ENCODE data around the gene GOLGA6L10. TPM values are rescaled to one million over a fixed set of nuclear protein-coding genes. Genes with fewer than 3 reads are reported as not detected.
"Not testable (repeated sequence)": the region's sequence is repeated elsewhere in the genome, so short reads cannot be mapped to it uniquely, and the experiment has no call there.

GOLGA6L10 gene
- total RNA-seq, 1 experiment from 2014 or later, result 2.0 TPM

DNA sequence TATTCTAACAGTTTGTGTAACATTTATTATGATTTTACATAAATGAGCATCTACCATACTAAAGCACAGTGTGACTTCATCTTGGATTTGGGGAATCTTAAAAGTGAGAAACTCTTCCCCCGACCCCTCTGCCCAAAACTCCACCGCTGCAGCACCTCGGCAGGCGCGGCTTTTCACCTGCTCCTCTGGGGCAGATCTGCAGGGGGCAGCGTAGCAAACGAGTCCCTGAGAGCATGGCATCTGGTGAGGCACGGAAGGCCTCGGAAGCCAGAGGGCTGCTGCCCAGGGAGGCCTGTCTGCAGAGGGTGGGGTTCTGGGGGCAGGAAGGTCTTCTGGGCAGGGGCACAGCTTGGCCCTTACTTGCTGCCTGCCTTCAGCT is 14.7 kb downstream of the GOLGA6L10 start:
- not testable (repeated sequence) for H3K14ac ChIP-seq (ENCODE audit: insufficient read depth, low read length); H4K20me1 ChIP-seq (ENCODE audit: control insufficient read depth, insufficient read depth, insufficient read length); H2BK15ac ChIP-seq (ENCODE audit: low read depth, low read length); H3K27ac ChIP-seq (ENCODE audit: insufficient read length, low read depth, low read length); H3K27me3 Mint-ChIP-seq (ENCODE audit: low read depth); H3K79me2 ChIP-seq (ENCODE audit: insufficient read depth, low read length); H3K27me3 ChIP-seq (ENCODE audit: insufficient read depth, low read length); H2BK20ac ChIP-seq (ENCODE audit: low read depth, low read length, poor library complexity, severe bottlenecking); H2BK5ac ChIP-seq (ENCODE audit: insufficient read length, low read length); H3K36me3 Mint-ChIP-seq (ENCODE audit: insufficient read depth in 1 of 3, low read depth in 3 of 3); H3K23ac ChIP-seq (ENCODE audit: insufficient read length, low read depth, low read length); H3K56ac ChIP-seq (ENCODE audit: insufficient read length, low read depth, low read length); H2BK120ac ChIP-seq (ENCODE audit: low read depth, low read length, poor library complexity, severe bottlenecking); H2AFZ ChIP-seq (ENCODE audit: low read length); H3K4me1 ChIP-seq (ENCODE audit: insufficient read depth, low read length); H3K18ac ChIP-seq (ENCODE audit: insufficient read length, low read depth, low read length); DNase-seq; H2BK12ac ChIP-seq (ENCODE audit: insufficient read length, low read depth, low read length); H3K79me1 ChIP-seq (ENCODE audit: insufficient read depth, low read depth, low read length, poor library complexity, severe bottlenecking); H3K4ac ChIP-seq (ENCODE audit: low read depth, low read length); H4K5ac ChIP-seq (ENCODE audit: insufficient read length, low read depth, low read length); H3K9me3 Mint-ChIP-seq; H3K4me1 Mint-ChIP-seq; H3T11ph ChIP-seq (ENCODE audit: low read length); H4K8ac ChIP-seq (replicated peaks; ENCODE audit: insufficient read length, low read depth, low read length); H3K9me3 ChIP-seq (ENCODE audit: control insufficient read depth, low read depth, low read length); H3K4me3 Mint-ChIP-seq; H3K27ac Mint-ChIP-seq; H4K91ac ChIP-seq (ENCODE audit: insufficient read length, low read depth, low read length); H3K4me2 ChIP-seq (ENCODE audit: insufficient read depth, insufficient read length, low read length); H3K9ac ChIP-seq (ENCODE audit: extremely low read depth, insufficient read length, low read length); H2AK5ac ChIP-seq (ENCODE audit: insufficient read length, low read length); H3K23me2 ChIP-seq (ENCODE audit: insufficient read length, low read depth, low read length, poor library complexity, severe bottlenecking)
- WGBS (ENCODE audit: extremely low coverage, insufficient read length, low lambda C conversion rate), result no CpG with 5 or more reads among the region's 9 CpGs
- TF ChIP-seq, protein P1, sequence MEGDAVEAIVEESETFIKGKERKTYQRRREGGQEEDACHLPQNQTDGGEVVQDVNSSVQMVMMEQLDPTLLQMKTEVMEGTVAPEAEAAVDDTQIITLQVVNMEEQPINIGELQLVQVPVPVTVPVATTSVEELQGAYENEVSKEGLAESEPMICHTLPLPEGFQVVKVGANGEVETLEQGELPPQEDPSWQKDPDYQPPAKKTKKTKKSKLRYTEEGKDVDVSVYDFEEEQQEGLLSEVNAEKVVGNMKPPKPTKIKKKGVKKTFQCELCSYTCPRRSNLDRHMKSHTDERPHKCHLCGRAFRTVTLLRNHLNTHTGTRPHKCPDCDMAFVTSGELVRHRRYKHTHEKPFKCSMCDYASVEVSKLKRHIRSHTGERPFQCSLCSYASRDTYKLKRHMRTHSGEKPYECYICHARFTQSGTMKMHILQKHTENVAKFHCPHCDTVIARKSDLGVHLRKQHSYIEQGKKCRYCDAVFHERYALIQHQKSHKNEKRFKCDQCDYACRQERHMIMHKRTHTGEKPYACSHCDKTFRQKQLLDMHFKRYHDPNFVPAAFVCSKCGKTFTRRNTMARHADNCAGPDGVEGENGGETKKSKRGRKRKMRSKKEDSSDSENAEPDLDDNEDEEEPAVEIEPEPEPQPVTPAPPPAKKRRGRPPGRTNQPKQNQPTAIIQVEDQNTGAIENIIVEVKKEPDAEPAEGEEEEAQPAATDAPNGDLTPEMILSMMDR (conservative IDR thresholded peaks at IDR 0.05), result peak; percentile 34; the same call in 1 of the 3 replicates

DNA sequence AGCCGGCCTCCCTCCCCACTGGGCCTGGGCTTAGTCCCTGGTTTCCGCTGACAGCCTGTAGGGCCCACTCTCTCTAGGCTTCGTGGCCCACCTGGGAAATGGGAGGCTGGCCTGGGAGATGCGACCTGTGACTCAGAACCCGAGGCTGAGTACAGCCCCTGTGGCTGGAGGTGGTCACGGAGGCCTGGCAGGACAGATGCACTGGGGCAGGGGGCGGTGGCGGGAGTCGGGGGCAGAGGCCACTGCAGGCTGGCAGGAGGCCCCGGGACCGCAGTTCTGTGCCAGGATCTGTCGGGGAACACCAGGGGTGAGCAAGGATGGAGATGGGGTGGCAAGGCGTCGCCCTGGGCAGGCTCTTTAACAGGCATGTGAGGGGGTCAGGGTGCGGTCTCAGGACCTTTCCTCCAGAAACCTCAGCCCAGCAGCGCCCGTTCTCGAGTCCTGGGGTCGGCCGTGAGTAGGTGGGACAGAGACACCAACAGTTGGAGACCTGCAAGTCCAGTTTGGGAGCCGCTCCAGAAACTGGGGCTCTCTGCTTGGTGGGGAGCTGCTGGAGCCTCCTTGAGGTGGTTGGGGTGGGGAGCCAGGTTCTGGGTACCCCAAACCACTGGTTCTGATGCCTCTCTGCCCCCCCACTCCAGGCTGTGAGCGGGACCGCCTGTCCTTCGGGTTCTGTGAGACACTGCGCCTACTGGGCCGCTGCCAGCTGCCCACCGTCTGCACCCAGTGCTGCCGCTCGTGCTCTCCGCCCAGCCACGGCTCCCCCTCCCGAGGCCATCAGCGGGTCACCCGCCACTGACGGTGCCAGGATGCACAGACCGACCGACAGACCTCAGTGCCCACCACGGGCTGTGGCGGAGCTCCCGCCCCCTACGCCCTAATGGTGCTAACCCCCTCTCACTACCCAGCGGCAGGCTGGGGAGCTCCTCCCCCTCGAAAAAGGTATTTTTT is 15.4 kb downstream of the GOLGA6L10 start:
- not testable (repeated sequence) for H3K4me1 Mint-ChIP-seq; H3K4me1 ChIP-seq (ENCODE audit: insufficient read depth, low read length); H3K9me3 Mint-ChIP-seq; H4K91ac ChIP-seq (ENCODE audit: insufficient read length, low read depth, low read length); H3K23ac ChIP-seq (ENCODE audit: insufficient read length, low read depth, low read length); H3K18ac ChIP-seq (ENCODE audit: insufficient read length, low read depth, low read length); H3K36me3 Mint-ChIP-seq (ENCODE audit: insufficient read depth in 1 of 3, low read depth in 3 of 3); H2BK12ac ChIP-seq (ENCODE audit: insufficient read length, low read depth, low read length); H3K4ac ChIP-seq (ENCODE audit: low read depth, low read length); H3K4me3 Mint-ChIP-seq; H2AFZ ChIP-seq (ENCODE audit: low read length); H3K79me2 ChIP-seq (ENCODE audit: insufficient read depth, low read length); H3K27ac ChIP-seq (ENCODE audit: insufficient read length, low read depth, low read length); H2BK120ac ChIP-seq (ENCODE audit: low read depth, low read length, poor library complexity, severe bottlenecking); H3K14ac ChIP-seq (ENCODE audit: insufficient read depth, low read length); DNase-seq; H2AK5ac ChIP-seq (ENCODE audit: insufficient read length, low read length); H2BK20ac ChIP-seq (ENCODE audit: low read depth, low read length, poor library complexity, severe bottlenecking); H3K79me1 ChIP-seq (ENCODE audit: insufficient read depth, low read depth, low read length, poor library complexity, severe bottlenecking); H3K4me2 ChIP-seq (ENCODE audit: insufficient read depth, insufficient read length, low read length); H4K8ac ChIP-seq (replicated peaks; ENCODE audit: insufficient read length, low read depth, low read length); H3K9ac ChIP-seq (ENCODE audit: extremely low read depth, insufficient read length, low read length); H4K5ac ChIP-seq (ENCODE audit: insufficient read length, low read depth, low read length); H3K23me2 ChIP-seq (ENCODE audit: insufficient read length, low read depth, low read length, poor library complexity, severe bottlenecking); H3K56ac ChIP-seq (ENCODE audit: insufficient read length, low read depth, low read length); H2BK5ac ChIP-seq (ENCODE audit: insufficient read length, low read length); H3K9me3 ChIP-seq (ENCODE audit: control insufficient read depth, low read depth, low read length); H2BK15ac ChIP-seq (ENCODE audit: low read depth, low read length); H3T11ph ChIP-seq (ENCODE audit: low read length); H4K20me1 ChIP-seq (ENCODE audit: control insufficient read depth, insufficient read depth, insufficient read length); H3K27me3 Mint-ChIP-seq (ENCODE audit: low read depth); H3K27me3 ChIP-seq (ENCODE audit: insufficient read depth, low read length); H3K27ac Mint-ChIP-seq
- no CpG with 5 or more reads among the region's 43 CpGs for WGBS (ENCODE audit: extremely low coverage, insufficient read length, low lambda C conversion rate)
